GM23338 (cell line): ENCODE measurements around the gene ANGPTL2. TPM values are rescaled to one million over a fixed set of nuclear protein-coding genes. Genes with fewer than 3 reads are reported as not detected.

Experiments used
- ATAC-seq: fragments of 200-7000 bp; cut with Tn5 transposase; 3 replicates; pipeline ENCODE4 v1.9.1; 2020
- DNase-seq: peaks from one replicate; pipeline ENCODE4 v3.0.0-alpha.2; 2015; ENCODE audit warnings: low spot score
- H2AFZ ChIP-seq: fragments of 200-600 bp; sonication (generic); 2 replicates; pipeline ENCODE4 v1.8.0; 2016; ENCODE audit warnings: antibody characterized with exemption, mild to moderate bottlenecking, moderate library complexity
- H3F3A ChIP-seq: fragments of 200-600 bp; sonication (generic); replicated peaks from 2 replicates; pipeline ENCODE4 v1.8.0; 2017; ENCODE audit warnings: antibody characterized with exemption, mixed run types, low read depth
- H3K27ac ChIP-seq: fragments of 200-600 bp; sonication (generic); 2 replicates; pipeline ENCODE4 v1.6.1; 2016; ENCODE audit warnings: low read depth
- H3K27me3 ChIP-seq: fragments of 200-600 bp; sonication (generic); 2 replicates; pipeline ENCODE4 v1.8.0; 2016; ENCODE audit warnings: mild to moderate bottlenecking, mixed run types, moderate library complexity; ENCODE audit not compliant: insufficient read depth
- H3K36me3 ChIP-seq: fragments of 200-600 bp; sonication (generic); 2 replicates; pipeline ENCODE4 v1.8.0; 2016; ENCODE audit warnings: mild to moderate bottlenecking; ENCODE audit not compliant: insufficient read depth
- H3K4me1 ChIP-seq: fragments of 200-600 bp; sonication (generic); 2 replicates; pipeline ENCODE4 v1.8.0; 2016; ENCODE audit warnings: mild to moderate bottlenecking, moderate library complexity; ENCODE audit not compliant: insufficient read depth
- H3K4me2 ChIP-seq: fragments of 200-600 bp; sonication (generic); 2 replicates; pipeline ENCODE4 v1.7.1; 2017; ENCODE audit warnings: mixed run types
- H3K4me3 ChIP-seq: fragments of 200-600 bp; sonication (generic); 2 replicates; pipeline ENCODE4 v1.6.1; 2016; ENCODE audit warnings: mixed run types
- H3K79me2 ChIP-seq: fragments of 200-600 bp; sonication (generic); replicated peaks from 2 replicates; pipeline ENCODE4 v1.8.0; 2017; ENCODE audit warnings: mild to moderate bottlenecking; ENCODE audit not compliant: insufficient read depth
- H3K9me2 ChIP-seq: fragments of 200-600 bp; sonication (generic); 2 replicates; pipeline ENCODE4 v1.8.0; 2017; ENCODE audit not compliant: insufficient read depth
- H4K20me1 ChIP-seq: fragments of 200-600 bp; sonication (generic); replicated peaks from 2 replicates; pipeline ENCODE4 v1.8.0; 2017; ENCODE audit warnings: mild to moderate bottlenecking; ENCODE audit not compliant: insufficient read depth
- H3K27ac Mint-ChIP-seq: 2 replicates; pipeline ENCODE4 v1.8.0; 2020; ENCODE audit warnings: inconsistent platforms, mild to moderate bottlenecking, moderate library complexity, mixed read lengths
- H3K27me3 Mint-ChIP-seq: 3 replicates; pipeline ENCODE4 v1.8.0; 2022; ENCODE audit warnings: low read depth, mild to moderate bottlenecking, moderate library complexity, mixed read lengths, inconsistent platforms; ENCODE audit not compliant: insufficient read depth, poor library complexity
- H3K36me3 Mint-ChIP-seq: 3 replicates; pipeline ENCODE4 v1.8.0; 2021; ENCODE audit warnings: low read depth, mild to moderate bottlenecking, inconsistent platforms, moderate library complexity, mixed read lengths
- H3K4me1 Mint-ChIP-seq: 3 replicates; pipeline ENCODE4 v1.8.0; 2020; ENCODE audit warnings: mild to moderate bottlenecking, inconsistent platforms, mixed read lengths
- H3K4me3 Mint-ChIP-seq: 3 replicates; pipeline ENCODE4 v1.8.0; 2021; ENCODE audit warnings: moderate library complexity, mild to moderate bottlenecking, inconsistent platforms, mixed read lengths
- H3K9me3 Mint-ChIP-seq: 3 replicates; pipeline ENCODE4 v1.8.0; 2020; ENCODE audit warnings: moderate library complexity, mild to moderate bottlenecking, inconsistent platforms, mixed read lengths
- EZH2phosphoT487 ChIP-seq: fragments of 200-600 bp; sonication (generic); IDR thresholded peaks from one replicate; pipeline ENCODE4 v1.8.1; 2018; ENCODE audit warnings: antibody characterized with exemption; ENCODE audit not compliant: unreplicated experiment
- JUNB ChIP-seq: IDR thresholded peaks from one replicate; pipeline ENCODE4 v1.6.1; 2016; ENCODE audit warnings: antibody characterized with exemption; ENCODE audit not compliant: unreplicated experiment
- POLR2AphosphoS5 ChIP-seq: IDR thresholded peaks from 2 replicates; pipeline ENCODE4 v1.6.1; 2016; ENCODE audit warnings: antibody characterized with exemption, low read depth
- ZNF114 ChIP-seq: fragments of 250-450 bp; sonication (Bioruptor Pico); IDR thresholded peaks from 2 replicates; pipeline ENCODE4 v1.5.0; 2020; ENCODE audit warnings: mild to moderate bottlenecking, moderate library complexity
- polyA plus RNA-seq: library from polyadenylated mRNA; unstranded; fragments of >200 nt; fragmentation: Nextera tagmentation; extraction: Ambion mirVana; gene quantifications from 2 replicates; pipeline ENCODE4 v1.2.1, GENCODE V29; 2016
- total RNA-seq: library from RNA; depleted of rRNA; stranded (reverse); fragments of >200 nt; shearing (Covaris generic); gene quantifications from 2 replicates; pipeline ENCODE4 v1.2.3, GENCODE V29; 2014
- TF ChIP-seq, protein P1 (sequence below), 2 experiments: fragments of 200-600 bp in 1 of 2; sonication (generic) in 1 of 2; conservative IDR thresholded peaks; 2 replicates each; pipeline versions ENCODE4 v1.5.1 to v1.6.1; 2016 to 2017; ENCODE audit warnings: antibody characterized with exemption in 2 of 2, low read depth in 2 of 2, mild to moderate bottlenecking in 2 of 2, moderate library complexity in 1 of 2
- TF ChIP-seq, protein P2 (sequence below): IDR thresholded peaks from 2 replicates; pipeline ENCODE4 v1.6.1; 2016; ENCODE audit warnings: antibody characterized with exemption
- TF ChIP-seq, protein P3 (sequence below): IDR thresholded peaks from one replicate; pipeline ENCODE4 v1.6.1; 2018; ENCODE audit warnings: antibody characterized with exemption; ENCODE audit not compliant: unreplicated experiment
- TF ChIP-seq, protein P4 (sequence below): fragments of 250-450 bp; sonication (Bioruptor Pico); IDR thresholded peaks from 2 replicates; pipeline ENCODE4 v1.5.0; 2020; ENCODE audit warnings: mild to moderate bottlenecking, moderate library complexity

Gene ANGPTL2
- total and polyA plus RNA-seq, 2 experiments from 2014 or later: 2.9 to 5.2 TPM

DNA sequence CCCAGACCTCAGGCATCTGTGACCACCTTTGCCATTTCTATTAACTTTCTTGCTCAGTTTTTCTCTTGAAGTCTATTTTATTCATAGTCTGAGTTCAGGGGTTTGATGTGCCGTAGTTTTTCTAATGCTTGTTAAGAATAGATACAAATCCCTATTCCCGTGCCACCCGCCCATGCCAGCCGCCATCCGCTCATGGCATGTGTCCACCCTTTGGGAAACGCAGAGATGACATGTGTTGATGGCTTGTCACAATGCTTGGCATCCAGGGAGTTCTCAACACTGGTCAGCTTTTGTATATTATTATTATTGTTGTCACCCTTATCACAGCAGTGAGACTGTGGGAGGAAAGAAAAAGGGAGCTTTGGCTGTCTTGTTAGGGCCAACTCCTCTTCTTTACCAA, 17.3 kb upstream of the ANGPTL2 start:
- H4K20me1 ChIP-seq: 0 out of 2 replicates have a peak, but pooled peaks cover 3% of the 10 kb centered on the region
- no peaks in the 10 kb centered on the region for H3K27me3 ChIP-seq
- H3K79me2 ChIP-seq: no peaks in the 10 kb centered on the region
- peaks cover 25% of the 10 kb centered on the region for H3K4me1 Mint-ChIP-seq
- H3K36me3 Mint-ChIP-seq: no peaks in the 10 kb centered on the region
- no peak overlapping the region; the same call in 1 of the 2 replicates for H3K27ac Mint-ChIP-seq
- H3K4me2 ChIP-seq: no peak overlapping the region
- no peaks in the 10 kb centered on the region for H3F3A ChIP-seq
- H3K9me2 ChIP-seq: 0 out of 2 replicates have a peak, but pooled peaks cover 3% of the 10 kb centered on the region
- no peak overlapping the region for H3K4me3 ChIP-seq
- H3K4me3 Mint-ChIP-seq: no peak overlapping the region
- no peak overlapping the region for H3K27ac ChIP-seq
- ATAC-seq (no peak), DNase-seq (no peak)
- peaks cover 17% of the 10 kb centered on the region for H3K4me1 ChIP-seq
- H2AFZ ChIP-seq: no peak overlapping the region
- peaks cover 6% of the 10 kb centered on the region for H3K27me3 Mint-ChIP-seq
- no peaks in the 10 kb centered on the region for H3K36me3 ChIP-seq
- TF ChIP-seq, protein P1, sequence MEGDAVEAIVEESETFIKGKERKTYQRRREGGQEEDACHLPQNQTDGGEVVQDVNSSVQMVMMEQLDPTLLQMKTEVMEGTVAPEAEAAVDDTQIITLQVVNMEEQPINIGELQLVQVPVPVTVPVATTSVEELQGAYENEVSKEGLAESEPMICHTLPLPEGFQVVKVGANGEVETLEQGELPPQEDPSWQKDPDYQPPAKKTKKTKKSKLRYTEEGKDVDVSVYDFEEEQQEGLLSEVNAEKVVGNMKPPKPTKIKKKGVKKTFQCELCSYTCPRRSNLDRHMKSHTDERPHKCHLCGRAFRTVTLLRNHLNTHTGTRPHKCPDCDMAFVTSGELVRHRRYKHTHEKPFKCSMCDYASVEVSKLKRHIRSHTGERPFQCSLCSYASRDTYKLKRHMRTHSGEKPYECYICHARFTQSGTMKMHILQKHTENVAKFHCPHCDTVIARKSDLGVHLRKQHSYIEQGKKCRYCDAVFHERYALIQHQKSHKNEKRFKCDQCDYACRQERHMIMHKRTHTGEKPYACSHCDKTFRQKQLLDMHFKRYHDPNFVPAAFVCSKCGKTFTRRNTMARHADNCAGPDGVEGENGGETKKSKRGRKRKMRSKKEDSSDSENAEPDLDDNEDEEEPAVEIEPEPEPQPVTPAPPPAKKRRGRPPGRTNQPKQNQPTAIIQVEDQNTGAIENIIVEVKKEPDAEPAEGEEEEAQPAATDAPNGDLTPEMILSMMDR (conservative IDR thresholded peaks at IDR 0.05; ENCODE audit: low read depth in 2 of 2): no peak
- TF ChIP-seq EZH2phosphoT487 (no peak), JUNB (no peak)
- H3K9me3 Mint-ChIP-seq: no peaks in the 10 kb centered on the region; the same call in 2 of the 3 replicates

DNA sequence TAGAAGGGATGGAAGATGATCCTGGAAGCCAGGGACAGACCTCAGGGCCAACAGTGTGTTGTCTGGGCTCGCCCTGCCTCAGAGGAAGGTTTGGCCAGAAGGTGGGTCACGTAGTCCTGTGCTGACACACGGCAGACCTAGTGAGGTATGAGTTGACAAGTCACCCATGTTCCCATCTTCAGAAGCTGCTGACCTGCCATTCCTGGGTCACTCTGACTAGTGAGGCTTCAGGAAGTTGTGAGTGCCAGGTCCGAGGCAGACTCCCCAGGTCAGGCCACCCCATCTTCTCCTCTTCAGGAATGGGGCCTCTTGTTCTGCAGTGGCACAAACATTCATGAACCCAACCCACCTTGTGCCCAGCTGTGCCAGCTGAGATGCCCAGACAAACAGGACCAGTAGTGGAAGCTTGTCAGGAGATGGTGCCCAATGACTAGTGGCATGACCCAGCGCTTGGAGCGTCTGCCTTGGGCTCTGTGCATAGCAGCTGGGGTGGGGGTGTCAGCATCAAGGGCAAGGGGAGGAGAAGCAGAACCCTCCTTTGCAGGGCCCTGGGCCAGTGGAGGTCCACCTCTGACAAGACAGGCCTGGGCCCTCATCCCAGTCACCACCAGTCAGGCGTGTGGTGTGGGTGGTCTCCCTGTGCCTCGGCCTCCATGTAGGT, 16.8 kb upstream of the ANGPTL2 start:
- Mint-ChIP-seq H3K27ac (no peak overlapping the region), H3K27me3 (peaks cover 6% of the 10 kb centered on the region), H3K4me3 (no peak overlapping the region), H3K4me1 (peaks cover 30% of the 10 kb centered on the region), H3K36me3 (no peaks in the 10 kb centered on the region), H3K9me3 (no peaks in the 10 kb centered on the region; the same call in 2 of the 3 replicates)
- Histone ChIP-seq H3K27ac (no peak overlapping the region), H3F3A (no peaks in the 10 kb centered on the region), H3K4me3 (no peak overlapping the region), H4K20me1 (0 out of 2 replicates have a peak, but pooled peaks cover 3% of the 10 kb centered on the region), H3K4me1 (peaks cover 17% of the 10 kb centered on the region), H2AFZ (no peak overlapping the region), H3K27me3 (no peaks in the 10 kb centered on the region), H3K36me3 (no peaks in the 10 kb centered on the region), H3K9me2 (0 out of 2 replicates have a peak, but pooled peaks cover 3% of the 10 kb centered on the region), H3K4me2 (no peak overlapping the region), H3K79me2 (no peaks in the 10 kb centered on the region)
- no peak for ATAC-seq
- no peak for DNase-seq
- TF ChIP-seq POLR2AphosphoS5: no peak
- TF ChIP-seq, protein P2, sequence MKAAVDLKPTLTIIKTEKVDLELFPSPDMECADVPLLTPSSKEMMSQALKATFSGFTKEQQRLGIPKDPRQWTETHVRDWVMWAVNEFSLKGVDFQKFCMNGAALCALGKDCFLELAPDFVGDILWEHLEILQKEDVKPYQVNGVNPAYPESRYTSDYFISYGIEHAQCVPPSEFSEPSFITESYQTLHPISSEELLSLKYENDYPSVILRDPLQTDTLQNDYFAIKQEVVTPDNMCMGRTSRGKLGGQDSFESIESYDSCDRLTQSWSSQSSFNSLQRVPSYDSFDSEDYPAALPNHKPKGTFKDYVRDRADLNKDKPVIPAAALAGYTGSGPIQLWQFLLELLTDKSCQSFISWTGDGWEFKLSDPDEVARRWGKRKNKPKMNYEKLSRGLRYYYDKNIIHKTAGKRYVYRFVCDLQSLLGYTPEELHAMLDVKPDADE: no peak
- TF ChIP-seq, protein P3, sequence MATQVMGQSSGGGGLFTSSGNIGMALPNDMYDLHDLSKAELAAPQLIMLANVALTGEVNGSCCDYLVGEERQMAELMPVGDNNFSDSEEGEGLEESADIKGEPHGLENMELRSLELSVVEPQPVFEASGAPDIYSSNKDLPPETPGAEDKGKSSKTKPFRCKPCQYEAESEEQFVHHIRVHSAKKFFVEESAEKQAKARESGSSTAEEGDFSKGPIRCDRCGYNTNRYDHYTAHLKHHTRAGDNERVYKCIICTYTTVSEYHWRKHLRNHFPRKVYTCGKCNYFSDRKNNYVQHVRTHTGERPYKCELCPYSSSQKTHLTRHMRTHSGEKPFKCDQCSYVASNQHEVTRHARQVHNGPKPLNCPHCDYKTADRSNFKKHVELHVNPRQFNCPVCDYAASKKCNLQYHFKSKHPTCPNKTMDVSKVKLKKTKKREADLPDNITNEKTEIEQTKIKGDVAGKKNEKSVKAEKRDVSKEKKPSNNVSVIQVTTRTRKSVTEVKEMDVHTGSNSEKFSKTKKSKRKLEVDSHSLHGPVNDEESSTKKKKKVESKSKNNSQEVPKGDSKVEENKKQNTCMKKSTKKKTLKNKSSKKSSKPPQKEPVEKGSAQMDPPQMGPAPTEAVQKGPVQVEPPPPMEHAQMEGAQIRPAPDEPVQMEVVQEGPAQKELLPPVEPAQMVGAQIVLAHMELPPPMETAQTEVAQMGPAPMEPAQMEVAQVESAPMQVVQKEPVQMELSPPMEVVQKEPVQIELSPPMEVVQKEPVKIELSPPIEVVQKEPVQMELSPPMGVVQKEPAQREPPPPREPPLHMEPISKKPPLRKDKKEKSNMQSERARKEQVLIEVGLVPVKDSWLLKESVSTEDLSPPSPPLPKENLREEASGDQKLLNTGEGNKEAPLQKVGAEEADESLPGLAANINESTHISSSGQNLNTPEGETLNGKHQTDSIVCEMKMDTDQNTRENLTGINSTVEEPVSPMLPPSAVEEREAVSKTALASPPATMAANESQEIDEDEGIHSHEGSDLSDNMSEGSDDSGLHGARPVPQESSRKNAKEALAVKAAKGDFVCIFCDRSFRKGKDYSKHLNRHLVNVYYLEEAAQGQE: no peak
- no peak for TF ChIP-seq ZNF114 (CRISPR knock-in tag)
- TF ChIP-seq, protein P4, sequence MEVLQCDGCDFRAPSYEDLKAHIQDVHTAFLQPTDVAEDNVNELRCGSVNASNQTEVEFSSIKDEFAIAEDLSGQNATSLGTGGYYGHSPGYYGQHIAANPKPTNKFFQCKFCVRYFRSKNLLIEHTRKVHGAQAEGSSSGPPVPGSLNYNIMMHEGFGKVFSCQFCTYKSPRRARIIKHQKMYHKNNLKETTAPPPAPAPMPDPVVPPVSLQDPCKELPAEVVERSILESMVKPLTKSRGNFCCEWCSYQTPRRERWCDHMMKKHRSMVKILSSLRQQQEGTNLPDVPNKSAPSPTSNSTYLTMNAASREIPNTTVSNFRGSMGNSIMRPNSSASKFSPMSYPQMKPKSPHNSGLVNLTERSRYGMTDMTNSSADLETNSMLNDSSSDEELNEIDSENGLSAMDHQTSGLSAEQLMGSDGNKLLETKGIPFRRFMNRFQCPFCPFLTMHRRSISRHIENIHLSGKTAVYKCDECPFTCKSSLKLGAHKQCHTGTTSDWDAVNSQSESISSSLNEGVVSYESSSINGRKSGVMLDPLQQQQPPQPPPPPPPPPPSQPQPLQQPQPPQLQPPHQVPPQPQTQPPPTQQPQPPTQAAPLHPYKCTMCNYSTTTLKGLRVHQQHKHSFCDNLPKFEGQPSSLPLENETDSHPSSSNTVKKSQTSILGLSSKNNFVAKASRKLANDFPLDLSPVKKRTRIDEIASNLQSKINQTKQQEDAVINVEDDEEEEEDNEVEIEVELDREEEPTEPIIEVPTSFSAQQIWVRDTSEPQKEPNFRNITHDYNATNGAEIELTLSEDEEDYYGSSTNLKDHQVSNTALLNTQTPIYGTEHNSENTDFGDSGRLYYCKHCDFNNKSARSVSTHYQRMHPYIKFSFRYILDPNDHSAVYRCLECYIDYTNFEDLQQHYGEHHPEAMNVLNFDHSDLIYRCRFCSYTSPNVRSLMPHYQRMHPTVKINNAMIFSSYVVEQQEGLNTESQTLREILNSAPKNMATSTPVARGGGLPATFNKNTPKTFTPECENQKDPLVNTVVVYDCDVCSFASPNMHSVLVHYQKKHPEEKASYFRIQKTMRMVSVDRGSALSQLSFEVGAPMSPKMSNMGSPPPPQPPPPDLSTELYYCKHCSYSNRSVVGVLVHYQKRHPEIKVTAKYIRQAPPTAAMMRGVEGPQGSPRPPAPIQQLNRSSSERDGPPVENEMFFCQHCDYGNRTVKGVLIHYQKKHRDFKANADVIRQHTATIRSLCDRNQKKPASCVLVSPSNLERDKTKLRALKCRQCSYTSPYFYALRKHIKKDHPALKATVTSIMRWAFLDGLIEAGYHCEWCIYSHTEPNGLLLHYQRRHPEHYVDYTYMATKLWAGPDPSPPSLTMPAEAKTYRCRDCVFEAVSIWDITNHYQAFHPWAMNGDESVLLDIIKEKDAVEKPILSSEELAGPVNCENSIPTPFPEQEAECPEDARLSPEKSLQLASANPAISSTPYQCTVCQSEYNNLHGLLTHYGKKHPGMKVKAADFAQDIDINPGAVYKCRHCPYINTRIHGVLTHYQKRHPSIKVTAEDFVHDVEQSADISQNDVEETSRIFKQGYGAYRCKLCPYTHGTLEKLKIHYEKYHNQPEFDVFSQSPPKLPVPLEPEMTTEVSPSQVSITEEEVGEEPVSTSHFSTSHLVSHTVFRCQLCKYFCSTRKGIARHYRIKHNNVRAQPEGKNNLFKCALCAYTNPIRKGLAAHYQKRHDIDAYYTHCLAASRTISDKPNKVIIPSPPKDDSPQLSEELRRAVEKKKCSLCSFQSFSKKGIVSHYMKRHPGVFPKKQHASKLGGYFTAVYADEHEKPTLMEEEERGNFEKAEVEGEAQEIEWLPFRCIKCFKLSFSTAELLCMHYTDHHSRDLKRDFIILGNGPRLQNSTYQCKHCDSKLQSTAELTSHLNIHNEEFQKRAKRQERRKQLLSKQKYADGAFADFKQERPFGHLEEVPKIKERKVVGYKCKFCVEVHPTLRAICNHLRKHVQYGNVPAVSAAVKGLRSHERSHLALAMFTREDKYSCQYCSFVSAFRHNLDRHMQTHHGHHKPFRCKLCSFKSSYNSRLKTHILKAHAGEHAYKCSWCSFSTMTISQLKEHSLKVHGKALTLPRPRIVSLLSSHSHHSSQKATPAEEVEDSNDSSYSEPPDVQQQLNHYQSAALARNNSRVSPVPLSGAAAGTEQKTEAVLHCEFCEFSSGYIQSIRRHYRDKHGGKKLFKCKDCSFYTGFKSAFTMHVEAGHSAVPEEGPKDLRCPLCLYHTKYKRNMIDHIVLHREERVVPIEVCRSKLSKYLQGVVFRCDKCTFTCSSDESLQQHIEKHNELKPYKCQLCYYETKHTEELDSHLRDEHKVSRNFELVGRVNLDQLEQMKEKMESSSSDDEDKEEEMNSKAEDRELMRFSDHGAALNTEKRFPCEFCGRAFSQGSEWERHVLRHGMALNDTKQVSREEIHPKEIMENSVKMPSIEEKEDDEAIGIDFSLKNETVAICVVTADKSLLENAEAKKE: no peak
